GM10266 (cell line): ENCODE data around the gene WIPF2.

Experiments
- DNase-seq: peaks from one replicate; pipeline ENCODE4 v3.0.0; 2012; ENCODE audit errors: extremely low spot score
- CTCF ChIP-seq: IDR thresholded peaks from 2 replicates; pipeline ENCODE4 v1.5.1; 2012; ENCODE audit warnings: mild to moderate bottlenecking, low read depth; ENCODE audit not compliant: control insufficient read depth, insufficient read depth; ENCODE audit errors: missing control alignments

The WIPF2 gene

GRCh38 chr17:40279402-40279801 lies 60.3 kb downstream of the WIPF2 start:
- DNase-seq: no peak
- no peak for TF ChIP-seq CTCF

DNA sequence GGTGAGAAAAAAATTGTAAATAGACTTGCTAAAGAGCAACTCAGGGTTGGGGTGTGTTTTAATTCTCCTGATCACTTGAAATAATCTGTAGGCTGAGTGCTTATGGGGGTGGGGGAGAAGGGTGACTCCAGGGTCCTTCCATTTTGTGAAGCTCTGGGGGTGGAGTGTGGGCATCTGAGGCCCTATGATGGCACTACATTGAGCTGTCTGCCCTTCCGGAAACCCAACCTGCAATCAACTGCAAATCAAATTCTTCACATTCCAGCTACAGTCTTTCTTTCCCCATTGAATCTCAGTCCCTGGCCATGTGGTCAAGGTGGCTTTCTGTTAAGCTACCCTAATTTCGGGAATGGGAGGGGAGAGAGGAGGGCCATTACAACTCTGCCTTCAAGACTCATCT lies 62.6 kb downstream of the WIPF2 start:
- DNase-seq: no peak
- no peak for TF ChIP-seq CTCF

GRCh38 chr17:40283662-40284061 lies 64.6 kb downstream of the WIPF2 start:
- TF ChIP-seq CTCF: no peak
- DNase-seq: peak; percentile 27

DNA sequence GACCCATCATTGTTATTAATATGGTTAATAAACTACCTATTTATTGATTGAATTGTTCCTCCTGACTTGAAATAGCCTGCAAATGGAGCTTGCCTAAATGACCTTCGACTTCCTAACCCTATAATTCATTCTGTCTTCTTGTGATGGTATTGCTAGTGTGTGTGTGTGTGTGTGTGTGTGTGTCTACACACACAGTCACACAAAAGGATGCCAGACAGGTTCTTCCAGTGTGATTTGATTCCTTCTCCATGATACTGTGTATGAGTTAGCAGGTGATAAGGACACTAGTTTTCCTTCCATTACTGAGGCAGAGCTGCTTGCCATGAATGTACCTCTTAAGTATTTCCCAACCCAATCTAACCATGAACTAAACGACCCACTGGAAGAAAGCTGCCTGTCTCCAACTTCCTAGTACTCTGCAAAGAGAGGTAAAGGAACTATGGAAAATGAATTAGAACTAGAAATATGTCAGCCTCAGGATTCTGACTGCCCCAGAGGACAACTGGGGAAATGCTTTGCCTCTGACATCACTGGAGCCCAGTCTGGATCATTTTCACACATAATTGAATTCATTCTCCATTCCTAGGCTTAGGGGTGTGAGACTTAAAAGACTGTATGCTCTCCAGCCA lies 65.1 kb downstream of the WIPF2 start:
- DNase-seq: no peak
- no peak for TF ChIP-seq CTCF

GRCh38 chr17:40286473-40286872 lies 67.4 kb downstream of the WIPF2 start:
- DNase-seq: no peak
- TF ChIP-seq CTCF: no peak

DNA sequence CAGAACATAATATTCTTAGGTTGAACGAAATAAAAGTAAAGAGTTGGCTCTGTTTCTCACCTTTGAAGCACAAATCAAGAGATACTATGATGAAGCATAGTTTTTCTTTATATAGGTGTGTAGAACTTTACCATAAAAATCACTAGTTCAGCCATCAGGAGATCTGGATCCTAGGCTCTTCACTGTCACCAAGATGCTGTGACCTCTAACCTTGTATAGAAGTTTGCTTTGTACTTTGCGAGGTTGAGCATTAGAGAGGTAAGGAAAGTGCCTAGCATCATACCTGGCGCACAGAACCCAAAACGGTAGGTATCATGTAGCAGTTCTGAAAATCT lies 68.0 kb downstream of the WIPF2 start:
- DNase-seq: no peak
- no peak for TF ChIP-seq CTCF

DNA sequence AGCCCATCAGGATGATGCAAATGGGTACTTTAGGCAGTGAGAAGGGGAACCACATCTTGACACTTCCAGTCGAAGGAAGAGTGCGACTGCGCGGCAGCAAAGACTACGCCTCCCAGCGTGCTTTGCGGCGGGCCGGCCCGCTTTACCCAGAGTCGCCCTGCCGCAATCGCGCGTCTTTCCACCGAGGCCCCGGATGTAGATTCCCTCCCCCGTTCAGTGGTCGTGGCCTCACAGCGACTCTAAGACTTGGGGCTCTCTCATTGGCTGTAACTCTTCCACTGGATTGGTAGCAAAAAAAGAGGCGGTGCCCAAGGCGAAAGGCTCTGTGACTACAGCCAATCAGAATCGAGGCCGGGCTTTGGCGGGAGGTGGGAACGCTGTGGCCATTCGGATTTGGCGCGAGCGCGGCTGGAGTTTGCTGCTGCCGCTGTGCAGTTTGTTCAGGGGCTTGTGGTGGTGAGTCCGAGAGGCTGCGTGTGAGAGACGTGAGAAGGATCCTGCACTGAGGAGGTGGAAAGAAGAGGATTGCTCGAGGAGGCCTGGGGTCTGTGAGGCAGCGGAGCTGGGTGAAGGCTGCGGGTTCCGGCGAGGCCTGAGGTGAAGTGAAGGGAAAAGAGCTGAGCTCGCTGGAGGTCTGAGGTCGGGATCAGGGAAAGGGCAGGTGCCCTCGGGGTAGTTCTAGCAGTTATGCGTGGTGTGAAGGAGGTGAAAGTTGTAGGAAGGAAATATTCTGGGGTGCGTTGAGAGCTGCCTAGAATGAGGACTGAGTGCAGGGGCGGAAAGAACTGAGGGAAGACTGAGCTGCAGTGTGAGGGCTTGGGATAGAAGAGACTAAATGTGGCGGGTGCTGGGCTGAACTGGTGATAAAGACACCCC lies 68.6 kb downstream of the WIPF2 start, which contains the start of gene CDC6:
Gene CDC6 (plus strand): TSS at position 386 of the 876 bp plus-strand sequence. CDS start 1,542 bp downstream, outside the sequence.
- no peak for TF ChIP-seq CTCF
- DNase-seq: peak; percentile 93
